K562 (cell line): ENCODE data around the gene VEGFB. TPM values are rescaled to one million over a fixed set of nuclear protein-coding genes. Genes with fewer than 3 reads are reported as not detected.

ENCODE experiments used
- BDP1 ChIP-seq: IDR thresholded peaks from 3 replicates; pipeline ENCODE4 v1.6.1; 2011; ENCODE audit not compliant: insufficient read length, insufficient read depth
- CTCF ChIP-seq, 3 experiments: IDR thresholded peaks in 2 of 3; conservative IDR thresholded peaks in 1 of 3; 2 replicates each; pipeline ENCODE4 v1.5.1; 2011 to 2012; ENCODE audit warnings: low read length in 3 of 3, mild to moderate bottlenecking in 3 of 3, control low read depth in 2 of 3, improper control_type of control experiment in 1 of 3, inconsistent platforms in 1 of 3, low read depth in 1 of 3, mixed read lengths in 1 of 3, moderate library complexity in 1 of 3; ENCODE audit not compliant: insufficient read depth in 2 of 3
- EGR1 ChIP-seq: fragments of 450-650 bp; conservative IDR thresholded peaks from 2 replicates; pipeline ENCODE4 v1.6.1; 2017; ENCODE audit warnings: mild to moderate bottlenecking
- RAD51 ChIP-seq: fragments of 450-650 bp; IDR thresholded peaks from 2 replicates; pipeline ENCODE4 v1.7.1; 2016; ENCODE audit warnings: low read depth, mild to moderate bottlenecking, borderline replicate concordance
- RUNX1 ChIP-seq: sonication (generic); IDR thresholded peaks from 2 replicates; pipeline ENCODE4 v1.6.1; 2016; ENCODE audit warnings: antibody characterized with exemption, low read depth
- SP1 ChIP-seq: sonication (generic); formaldehyde crosslinking; IDR thresholded peaks from 2 replicates; pipeline ENCODE4 v1.8.1; 2022; ENCODE audit warnings: mild to moderate bottlenecking, missing genetic modification reagents
- ZBTB40 ChIP-seq, 2 experiments: fragments of 450-650 bp in 1 of 2; sonication (generic) in 1 of 2; formaldehyde crosslinking in 1 of 2; IDR thresholded peaks; 2 replicates each; pipeline versions ENCODE4 v1.7.1 to v1.9.0; 2016 to 2022; ENCODE audit warnings: inconsistent platforms in 1 of 2, mild to moderate bottlenecking in 1 of 2, missing genetic modification reagents in 1 of 2
- ZBTB9 ChIP-seq: fragments of 450-650 bp; formaldehyde crosslinking; IDR thresholded peaks from 2 replicates; pipeline ENCODE4 v1.4.0; 2020; ENCODE audit warnings: mild to moderate bottlenecking, moderate library complexity
- ZC3H4 ChIP-seq: sonication (generic); formaldehyde crosslinking; IDR thresholded peaks from 2 replicates; pipeline ENCODE4 v1.9.0; 2021; ENCODE audit warnings: missing genetic modification reagents, borderline replicate concordance
- ZKSCAN1 ChIP-seq: fragments of 150-350 bp; IDR thresholded peaks from 2 replicates; pipeline ENCODE4 v1.6.1; 2016; ENCODE audit warnings: low read depth, low read length
- ZNF184 ChIP-seq: sonication (generic); formaldehyde crosslinking; IDR thresholded peaks from 2 replicates; pipeline ENCODE4 v1.5.0; 2020; ENCODE audit warnings: missing genetic modification reagents
- ZNF384 ChIP-seq: IDR thresholded peaks from 2 replicates; pipeline ENCODE4 v1.6.1; 2012; ENCODE audit warnings: low read depth, low read length, improper control_type of control experiment
- ZNF398 ChIP-seq: fragments of 250-450 bp; sonication (Bioruptor Pico); IDR thresholded peaks from 2 replicates; pipeline ENCODE4 v1.8.0; 2021; ENCODE audit warnings: moderate library complexity, mild to moderate bottlenecking, inconsistent platforms
- ZNF41 ChIP-seq: fragments of 250-450 bp; sonication (Bioruptor Pico); conservative IDR thresholded peaks from 2 replicates; pipeline ENCODE4 v1.4.0; 2020; ENCODE audit warnings: mild to moderate bottlenecking
- polyA plus RNA-seq, 8 experiments: library from polyadenylated mRNA; depleted of rRNA in 4 of 8; stranded (reverse) in 5 of 8; unstranded in 3 of 8; fragments of >200 nt; fragmentation: Nextera tagmentation in 2 of 8; fragmentation: Illumina TruSeq in 1 of 8; extraction: Ambion mirVana in 2 of 8; extraction: Trizol in 1 of 8; gene quantifications; 2 replicates each; pipeline versions ENCODE4 v1.2.1 to v1.2.3, GENCODE V29; 2011 to 2014; ENCODE audit warnings: inconsistent platforms in 1 of 8, missing spikeins in 1 of 8
- total RNA-seq, 7 experiments: library from RNA; depleted of rRNA in 6 of 7; stranded (reverse); fragments of >200 nt in 6 of 7; fragmentation: Illumina TruSeq in 2 of 7; extraction: Trizol in 2 of 7; gene quantifications; 2 replicates each; pipeline versions ENCODE4 v1.2.1 to v1.2.3, GENCODE V29; 2011 to 2021; ENCODE audit warnings: low replicate concordance in 1 of 7

VEGFB gene
- total and polyA plus RNA-seq, 9 of the 15 experiments (the other 6 are each of a cell fraction or from before 2014, with no cell fraction given), result 11.0 to 83.4 (median 25.7) TPM

- TF ChIP-seq ZBTB40 (IDR thresholded peaks at IDR 0.05) (no peak), ZBTB40 (CRISPR knock-in tag; IDR thresholded peaks at IDR 0.05) (no peak), ZNF384 (peak; percentile 92), ZBTB9 (no peak), ZNF184 (CRISPR knock-in tag) (no peak), CTCF (IDR thresholded peaks at IDR 0.05 in 2 of 3, conservative IDR thresholded peaks at IDR 0.05 in 1 of 3; ENCODE audit: insufficient read depth in 2 of 3, low read depth in 1 of 3, low read length in 3 of 3) (peak; percentile 86 to 97 (median 95)), SP1 (CRISPR knock-in tag) (peak; percentile 62), BDP1 (no peak), EGR1 (no peak), ZNF398 (CRISPR knock-in tag) (no peak), ZKSCAN1 (peak; percentile 89), ZC3H4 (CRISPR knock-in tag) (no peak), RUNX1 (peak; percentile 13; the same call in 1 of the 2 replicates), ZNF41 (no peak), RAD51 (0 out of 2 replicates have a peak, but pooled peaks have one; percentile 26)
Observed at GRCh38 chr11:64204464-64204989, 29.9 kb upstream of the VEGFB start (continued).
